Stimulated activated CD8-positive, alpha-beta memory T cell treated with anti-CD3 and anti-CD28 coated beads, Interleukin-4, amount 100 ng/mL, for 24 hours (primary cell): ENCODE data around the gene RTL5.

Source experiments
- DNase-seq: peaks from one replicate; pipeline ENCODE4 v3.0.0-alpha.2; 2020; ENCODE audit warnings: low read depth

The RTL5 gene

GRCh38 chrX:72129661-72130060, 2.1 kb downstream of the RTL5 start:
- DNase-seq = no peak

GRCh38 chrX:72128881-72129280, 2.8 kb downstream of the RTL5 start:
- peak; percentile 7 for DNase-seq

GRCh38 chrX:72128183-72128834, 3.4 kb downstream of the RTL5 start:
- DNase-seq = no peak

- DNase-seq = no peak
Measured at GRCh38 chrX:72127332-72127731, 4.4 kb downstream of the RTL5 start.

GRCh38 chrX:72126539-72127140, 5.1 kb downstream of the RTL5 start:
- DNase-seq = peak; percentile 82

GRCh38 chrX:72126048-72126415, 5.7 kb downstream of the RTL5 start:
- DNase-seq = no peak

GRCh38 chrX:72125331-72126047, 6.2 kb downstream of the RTL5 start:
- DNase-seq = no peak

GRCh38 chrX:72124540-72125201, 7.0 kb downstream of the RTL5 start:
- no peak for DNase-seq

- no peak for DNase-seq
Measured at GRCh38 chrX:72123471-72124185, 8.1 kb downstream of the RTL5 start.

- DNase-seq = no peak
Measured at GRCh38 chrX:72122621-72123337, 8.9 kb downstream of the RTL5 start.

- no peak for DNase-seq
Measured at GRCh38 chrX:72121383-72121782, 10.3 kb downstream of the RTL5 start.

- DNase-seq = no peak
Measured at GRCh38 chrX:72120837-72121236, 10.9 kb downstream of the RTL5 start.

- no peak for DNase-seq
Measured at GRCh38 chrX:72117636-72118210, 14.0 kb downstream of the RTL5 start.

GRCh38 chrX:72115380-72115779, 16.3 kb downstream of the RTL5 start:
- no peak for DNase-seq

GRCh38 chrX:72114807-72115206, 16.9 kb downstream of the RTL5 start:
- no peak for DNase-seq

GRCh38 chrX:72114306-72114705, 17.4 kb downstream of the RTL5 start:
- no peak for DNase-seq

GRCh38 chrX:72113461-72113860, 18.3 kb downstream of the RTL5 start:
- DNase-seq = no peak

GRCh38 chrX:72110876-72111708, 20.6 kb downstream of the RTL5 start:
- no peak for DNase-seq

- no peak for DNase-seq
Measured at GRCh38 chrX:72110051-72110875, 21.5 kb downstream of the RTL5 start.
